DMS153 treated with DMSO at 0.1 percent for 48 hours (cell line): ENCODE measurements around the gene SMOC2.
A peak's percentile ranks its signal among the peaks of the same experiment; 100 is the strongest.

Experiments used
- DNase-seq: peaks from one replicate; lab custom pipeline; 2025; ENCODE audit not compliant: unreplicated experiment; lab: John Stamatoyannopoulos, UW

The SMOC2 gene

GRCh38 chr6:168513766-168514165 lies 72.8 kb downstream of the SMOC2 start:
- no peak for DNase-seq

- DNase-seq: no peak
These were observed 73.2 kb downstream of the SMOC2 start for GRCh38 chr6:168514216-168514615.

- no peak for DNase-seq
These were observed 74.4 kb downstream of the SMOC2 start for GRCh38 chr6:168515376-168515775.

GRCh38 chr6:168516944-168517741 lies 76.2 kb downstream of the SMOC2 start:
- DNase-seq: no peak

GRCh38 chr6:168517742-168518347 lies 76.9 kb downstream of the SMOC2 start:
- DNase-seq: no peak

GRCh38 chr6:168518348-168518745 lies 77.4 kb downstream of the SMOC2 start:
- DNase-seq: no peak

GRCh38 chr6:168518867-168519266 lies 77.9 kb downstream of the SMOC2 start:
- no peak for DNase-seq

- DNase-seq: no peak
These were observed 79.2 kb downstream of the SMOC2 start for GRCh38 chr6:168520233-168520632.

- DNase-seq: peak; percentile 85
These were observed 83.6 kb downstream of the SMOC2 start for GRCh38 chr6:168524571-168525001.

- no peak for DNase-seq
These were observed 84.1 kb downstream of the SMOC2 start for GRCh38 chr6:168525114-168525513.

- peak; percentile 21 for DNase-seq
These were observed 85.1 kb downstream of the SMOC2 start for GRCh38 chr6:168525926-168526630.

GRCh38 chr6:168526841-168527281 lies 85.9 kb downstream of the SMOC2 start:
- peak; percentile 35 for DNase-seq

- DNase-seq: no peak
These were observed 86.6 kb downstream of the SMOC2 start for GRCh38 chr6:168527451-168528210.

GRCh38 chr6:168528474-168529095 lies 87.6 kb downstream of the SMOC2 start:
- no peak for DNase-seq

- no peak for DNase-seq
These were observed 88.2 kb downstream of the SMOC2 start for GRCh38 chr6:168529214-168529613.

GRCh38 chr6:168530653-168531071 lies 89.7 kb downstream of the SMOC2 start:
- DNase-seq: no peak

- DNase-seq: no peak
These were observed 91.1 kb downstream of the SMOC2 start for GRCh38 chr6:168532070-168532469.

- DNase-seq: peak; percentile 23
These were observed 92.4 kb downstream of the SMOC2 start for GRCh38 chr6:168533414-168533813.

GRCh38 chr6:168534265-168534664 lies 93.3 kb downstream of the SMOC2 start:
- DNase-seq: no peak

GRCh38 chr6:168535711-168536110 lies 94.7 kb downstream of the SMOC2 start:
- no peak for DNase-seq

- DNase-seq: no peak
These were observed 95.2 kb downstream of the SMOC2 start for GRCh38 chr6:168536196-168536595.
